ENCODE measurements around the gene SPTBN1.

- no peak for TF ChIP-seq CEBPB (IDR thresholded peaks at IDR 0.05)
- no peak for TF ChIP-seq ZBTB7A (IDR thresholded peaks at IDR 0.05; ENCODE audit: low read depth)
- no peak for TF ChIP-seq REST (IDR thresholded peaks at IDR 0.05; ENCODE audit: low read depth)
- TF ChIP-seq MAX (IDR thresholded peaks at IDR 0.05), result no peak
- TF ChIP-seq EP300 (IDR thresholded peaks at IDR 0.05; ENCODE audit: borderline replicate concordance), result no peak
- no peak for TF ChIP-seq CREB1 (IDR thresholded peaks at IDR 0.05; ENCODE audit: low read depth)
- no peak for TF ChIP-seq USF1 (IDR thresholded peaks at IDR 0.05)
- no peak for TF ChIP-seq TAF1 (IDR thresholded peaks at IDR 0.05; ENCODE audit: low read depth)
- no peak for TF ChIP-seq TCF12 (IDR thresholded peaks at IDR 0.05; ENCODE audit: low read depth)
Observed at GRCh38 chr2:54539683-54540082, 83.6 kb downstream of the SPTBN1 start.
